ENCODE results near the gene ANKLE1. TPM values are rescaled to one million over a fixed set of nuclear protein-coding genes. Genes with fewer than 3 reads are reported as not detected.

The ANKLE1 gene
- total RNA-seq, 1 donor from 2014 or later = 0.17 TPM

GRCh38 chr19:17259118-17259780 is 22.5 kb upstream of the ANKLE1 start:
- Histone ChIP-seq H3K27me3 (ENCODE audit: control insufficient read depth, insufficient read depth, low read length) (no peaks in the 10 kb centered on the region), H3K4me3 (ENCODE audit: low read depth, low read length) (no peak overlapping the region), H3K36me3 (ENCODE audit: control insufficient read depth, insufficient read depth, low read length) (no peaks in the 10 kb centered on the region)
- no peak for DNase-seq (ENCODE audit: low read depth)
- no peak for TF ChIP-seq CTCF (IDR thresholded peaks at IDR 0.05; ENCODE audit: insufficient read depth, low read length, poor library complexity, severe bottlenecking)

- DNase-seq (ENCODE audit: low read depth) = no peak
- Histone ChIP-seq H3K4me3 (ENCODE audit: low read depth, low read length) (no peak overlapping the region), H3K27me3 (ENCODE audit: control insufficient read depth, insufficient read depth, low read length) (no peaks in the 10 kb centered on the region), H3K36me3 (ENCODE audit: control insufficient read depth, insufficient read depth, low read length) (no peaks in the 10 kb centered on the region)
- no peak for TF ChIP-seq CTCF (IDR thresholded peaks at IDR 0.05; ENCODE audit: insufficient read depth, low read length, poor library complexity, severe bottlenecking)
These were observed 21.8 kb upstream of the ANKLE1 start for GRCh38 chr19:17259934-17260333.

DNA sequence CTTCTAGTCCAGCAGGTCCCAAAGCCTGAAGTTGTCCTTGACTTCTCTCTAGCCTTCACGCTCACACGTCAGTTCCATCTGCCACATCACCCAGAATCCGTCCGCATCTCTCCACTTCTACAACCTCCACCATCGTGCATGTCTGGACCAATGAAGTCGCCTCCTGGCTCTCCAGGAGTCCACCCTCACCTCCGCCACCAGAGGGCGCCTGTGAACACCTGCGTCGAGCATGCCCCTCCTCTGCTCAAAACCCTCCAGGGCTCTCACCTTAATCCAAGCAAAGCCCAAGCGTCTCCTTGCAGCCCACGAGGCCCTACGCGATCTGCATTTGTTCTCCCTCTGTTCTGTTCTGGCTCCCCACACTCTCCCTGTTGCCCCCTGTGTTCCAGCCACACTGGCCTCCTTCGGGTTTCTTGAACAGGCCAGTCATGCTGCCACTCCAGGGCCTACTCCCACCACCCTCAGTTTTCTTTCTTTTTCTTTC is 20.8 kb upstream of the ANKLE1 start:
- no peak overlapping the region for H3K4me3 ChIP-seq (ENCODE audit: low read depth, low read length)
- H3K36me3 ChIP-seq (ENCODE audit: control insufficient read depth, insufficient read depth, low read length) = no peaks in the 10 kb centered on the region
- H3K27me3 ChIP-seq (ENCODE audit: control insufficient read depth, insufficient read depth, low read length) = no peaks in the 10 kb centered on the region
- no peak for DNase-seq (ENCODE audit: low read depth)
- peak; percentile 85 for TF ChIP-seq CTCF (IDR thresholded peaks at IDR 0.05; ENCODE audit: insufficient read depth, low read length, poor library complexity, severe bottlenecking)

DNA sequence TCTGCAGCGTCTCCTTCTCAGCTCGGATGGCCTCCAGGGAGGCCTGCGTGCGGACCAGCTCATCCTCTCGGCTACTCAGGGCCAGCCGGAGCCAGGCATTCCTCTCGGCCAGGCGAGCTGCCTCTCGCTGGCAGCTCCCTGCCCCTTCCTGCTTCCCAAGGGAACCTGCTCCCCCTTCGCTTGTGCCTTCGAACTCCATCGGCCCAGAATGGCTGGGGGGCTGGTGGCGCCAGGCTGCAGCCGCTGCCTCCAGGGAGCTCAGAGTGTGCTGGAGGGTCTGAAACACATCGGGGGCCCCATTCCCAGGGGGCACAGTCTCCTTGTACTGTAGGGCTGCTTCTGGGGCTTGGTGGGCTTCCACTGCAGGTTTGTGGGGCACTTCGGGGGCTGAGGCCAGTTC is 19.1 kb upstream of the ANKLE1 start:
- Histone ChIP-seq H3K4me3 (ENCODE audit: low read depth, low read length) (no peak overlapping the region), H3K27me3 (ENCODE audit: control insufficient read depth, insufficient read depth, low read length) (no peaks in the 10 kb centered on the region), H3K36me3 (ENCODE audit: control insufficient read depth, insufficient read depth, low read length) (no peaks in the 10 kb centered on the region)
- DNase-seq (ENCODE audit: low read depth) = no peak
- TF ChIP-seq CTCF (IDR thresholded peaks at IDR 0.05; ENCODE audit: insufficient read depth, low read length, poor library complexity, severe bottlenecking) = no peak

GRCh38 chr19:17263712-17264640 is 17.7 kb upstream of the ANKLE1 start:
- H3K27me3 ChIP-seq (ENCODE audit: control insufficient read depth, insufficient read depth, low read length) = no peaks in the 10 kb centered on the region
- peaks cover 2% of the 10 kb centered on the region for H3K36me3 ChIP-seq (ENCODE audit: control insufficient read depth, insufficient read depth, low read length)
- H3K4me3 ChIP-seq (ENCODE audit: low read depth, low read length) = no peak overlapping the region
- TF ChIP-seq CTCF (IDR thresholded peaks at IDR 0.05; ENCODE audit: insufficient read depth, low read length, poor library complexity, severe bottlenecking) = no peak
- no peak for DNase-seq (ENCODE audit: low read depth)
